HepG2 (cell line): ENCODE results near the gene INPP5E. TPM values are rescaled to one million over a fixed set of nuclear protein-coding genes. Genes with fewer than 3 reads are reported as not detected.
"Not testable (repeated sequence)": the region's sequence is repeated elsewhere in the genome, so short reads cannot be mapped to it uniquely, and the experiment has no call there.

Experiments
- ATAC-seq: fragments of 200-7000 bp; cut with Tn5 transposase; 3 replicates; pipeline ENCODE4 v1.9.1; 2020; ENCODE audit warnings: mild to moderate bottlenecking, moderate library complexity
- BruUV-seq: library from RNA; stranded (reverse); fragments of 400-500 nt; replicated peaks from 2 replicates; lab custom pipeline; 2021; lab: Mats Ljungman, UMichigan
- CTCF ChIA-PET: fragments of 300-600 bp; formaldehyde crosslinking; extraction: SDS; loops from one replicate; lab custom pipeline; 2021; ENCODE audit warnings: low total read pairs, inconsistent platforms, low intra/inter-chr PET ratio; lab: Yijun Ruan, JAX
- POLR2A ChIA-PET: fragments of 350-600 bp; sonication (Branson Sonifier 250); formaldehyde crosslinking; loops from one replicate; lab custom pipeline; 2020; ENCODE audit warnings: antibody characterized with exemption, inconsistent platforms; lab: Yijun Ruan, JAX
- DNase-seq: peaks from one replicate; pipeline ENCODE4 v3.0.0-alpha.2; 2015; ENCODE audit warnings: low spot score
- FAIRE-seq: peaks from 3 replicates; lab custom pipeline; 2011; peaks lifted over from hg19 to GRCh38; lab: Jason Lieb, UNC
- H2AFZ ChIP-seq: one replicate; pipeline ENCODE4 v1.6.1; 2011; ENCODE audit warnings: low read length, inconsistent platforms
- H3K27ac ChIP-seq: fragments of 300-600 bp; 3 replicates; pipeline ENCODE4 v1.8.0; 2011; ENCODE audit warnings: mixed run types, mild to moderate bottlenecking, mixed read lengths, low read length, inconsistent platforms; ENCODE audit not compliant: insufficient read depth; ENCODE audit errors: extremely low read length
- H3K27me3 ChIP-seq, 2 experiments: fragments of 200-600 bp in 1 of 2; 2 replicates in 1 of 2; 3 replicates in 1 of 2; pipeline versions ENCODE4 v1.6.0 to v1.8.0; 2011; ENCODE audit warnings: low read length in 2 of 2, mild to moderate bottlenecking in 2 of 2, moderate library complexity in 2 of 2, inconsistent platforms in 1 of 2; ENCODE audit not compliant: insufficient read depth in 2 of 2, control insufficient read depth in 1 of 2
- H3K36me3 ChIP-seq, 2 experiments: fragments of 200-600 bp in 1 of 2; replicated peaks in 1 of 2; 2 replicates in 1 of 2; 3 replicates in 1 of 2; pipeline versions ENCODE4 v1.5.1 to v1.8.0; 2011; ENCODE audit warnings: low read length in 2 of 2, inconsistent platforms in 1 of 2; ENCODE audit not compliant: insufficient read depth in 2 of 2, control insufficient read depth in 1 of 2
- H3K4me1 ChIP-seq: 2 replicates; pipeline ENCODE4 v1.5.1; 2012; ENCODE audit warnings: low read length, inconsistent platforms; ENCODE audit not compliant: insufficient read depth
- H3K4me2 ChIP-seq: 2 replicates; pipeline ENCODE4 v1.6.0; 2011; ENCODE audit warnings: low read depth, low read length, inconsistent platforms
- H3K4me3 ChIP-seq, 3 experiments: fragments of 200-600 bp in 1 of 3; sonication (generic), shearing (Covaris generic) in 1 of 3; replicated peaks in 1 of 3; 2 replicates each; pipeline ENCODE4 v1.5.1; 2011 to 2016; ENCODE audit warnings: low read length in 3 of 3, inconsistent platforms in 2 of 3, low read depth in 2 of 3, mild to moderate bottlenecking in 2 of 3, control low read depth in 1 of 3, mixed read lengths in 1 of 3; ENCODE audit not compliant: insufficient read depth in 1 of 3
- H3K79me2 ChIP-seq: one replicate; pipeline ENCODE4 v1.6.1; 2011; ENCODE audit warnings: low read length, inconsistent platforms; ENCODE audit not compliant: insufficient read depth
- H3K9ac ChIP-seq: 2 replicates; pipeline ENCODE4 v1.6.0; 2011; ENCODE audit warnings: mild to moderate bottlenecking, low read depth, low read length, inconsistent platforms; ENCODE audit not compliant: insufficient read depth
- H3K9me3 ChIP-seq: 2 replicates; pipeline ENCODE4 v1.5.1; 2012; ENCODE audit warnings: mild to moderate bottlenecking, low read length
- H4K20me1 ChIP-seq: 2 replicates; pipeline ENCODE4 v1.6.0; 2011; ENCODE audit warnings: inconsistent platforms, mild to moderate bottlenecking, low read length, moderate library complexity; ENCODE audit not compliant: insufficient read depth
- AGO2 ChIP-seq: fragments of 200-400 bp; formaldehyde crosslinking; optimal IDR thresholded peaks from 2 replicates; pipeline ENCODE3; 2017; ENCODE audit warnings: mild to moderate bottlenecking, low read depth, low read length, moderate library complexity
- ARNTL ChIP-seq: sonication (generic); formaldehyde crosslinking; IDR thresholded peaks from 2 replicates; pipeline ENCODE4 v1.4.0; 2020; ENCODE audit warnings: mild to moderate bottlenecking, missing genetic modification reagents
- CEBPB ChIP-seq: IDR thresholded peaks from 2 replicates; pipeline ENCODE4 v1.6.1; 2011; ENCODE audit warnings: low read depth, low read length, improper control_type of control experiment, borderline replicate concordance
- ZNF850 ChIP-seq: sonication (generic); formaldehyde crosslinking; conservative IDR thresholded peaks from 2 replicates; pipeline ENCODE4 v1.9.0; 2021; ENCODE audit warnings: mild to moderate bottlenecking, missing genetic modification reagents
- WGBS: methylation state at CpG from one replicate; pipeline ENCODE4 v1.1.6; 2017; ENCODE audit warnings: low lambda C conversion rate; 5-methylcytosine and 5-hydroxymethylcytosine counted together
- in situ Hi-C: cut with HindIII; loops from 2 replicates; pipeline ENCODE4 v1.10.0; 2017; ENCODE audit warnings: low pct_unique_long_range_greater_than_20kb; ENCODE audit not compliant: extremely low pct_ligation_motif_present
- intact Hi-C: fragments of 100-400 bp; cut with micrococcal nuclease; formaldehyde crosslinking; loops from one replicate; pipeline ENCODE4 v1.10.0; 2022; ENCODE audit not compliant: unreplicated experiment
- polyA plus RNA-seq, 8 experiments: library from polyadenylated mRNA; depleted of rRNA in 3 of 8; stranded (reverse) in 7 of 8; unstranded in 1 of 8; fragments of >200 nt; fragmentation: Illumina TruSeq in 4 of 8; extraction: Trizol in 4 of 8; gene quantifications; 2 replicates each; pipeline versions ENCODE4 v1.2.1 to v1.2.3, GENCODE V29; 2011 to 2016; ENCODE audit warnings: low read depth in 4 of 8, missing spikeins in 1 of 8, mixed read lengths in 1 of 8; ENCODE audit not compliant: insufficient read depth in 1 of 8
- total RNA-seq, 5 experiments: library from RNA; depleted of rRNA; stranded (reverse); fragments of >200 nt; fragmentation: Illumina TruSeq; extraction: Trizol; gene quantifications; 2 replicates each; pipeline ENCODE4 v1.2.3, GENCODE V29; 2016; ENCODE audit warnings: low read depth in 1 of 5
- TF ChIP-seq, protein P1 (sequence below): sonication (generic); formaldehyde crosslinking; IDR thresholded peaks from 2 replicates; pipeline ENCODE4 v1.5.0; 2020; ENCODE audit warnings: mild to moderate bottlenecking, missing genetic modification reagents
- TF ChIP-seq, protein P2 (sequence below): sonication (generic); formaldehyde crosslinking; IDR thresholded peaks from 2 replicates; pipeline ENCODE4 v1.4.0; 2020; ENCODE audit warnings: missing genetic modification reagents

INPP5E gene
- total and polyA plus RNA-seq, 2 of the 13 experiments (the other 11 are each of a cell fraction or from before 2014, with no cell fraction given) = 5.5 TPM

DNA sequence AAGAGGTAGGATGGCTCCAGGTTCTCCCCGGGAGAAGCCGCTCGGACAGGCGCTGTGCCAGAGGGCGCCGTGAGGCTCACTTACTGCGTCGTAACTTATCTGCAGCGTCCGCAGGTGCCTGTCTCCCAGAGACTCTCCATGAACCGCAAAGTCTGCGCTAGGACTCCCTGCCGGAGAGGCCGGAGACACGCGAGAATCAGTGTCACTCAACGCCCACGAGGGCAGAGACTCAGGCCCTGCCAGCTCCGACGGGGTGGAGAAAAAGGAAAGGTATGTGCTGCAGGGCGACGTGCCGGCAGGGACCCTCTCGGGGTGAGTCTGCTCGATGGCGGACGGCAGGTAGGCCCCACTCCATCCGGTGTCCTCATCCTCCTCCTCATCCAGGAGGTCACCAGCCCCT, 32.6 kb downstream of the INPP5E start:
- peaks cover 27% of the 10 kb centered on the region for H3K4me1 ChIP-seq
- not testable (repeated sequence) for H4K20me1 ChIP-seq, H2AFZ ChIP-seq, H3K4me2 ChIP-seq
- TF ChIP-seq AGO2 = peak; percentile 26
- TF ChIP-seq, all 625 proteins: peak for 1; not testable (repeated sequence) for 624
- POLR2A ChIA-PET, CTCF ChIA-PET, DNase-seq, H3K4me3 ChIP-seq, H3K27me3 ChIP-seq, intact Hi-C loops, H3K9me3 ChIP-seq, ATAC-seq, H3K27ac ChIP-seq, in situ Hi-C loops, FAIRE-seq, H3K9ac ChIP-seq, BruUV-seq: not testable (repeated sequence)
- Histone ChIP-seq H3K79me2 (peaks cover 31% of the 10 kb centered on the region), H3K36me3 (peaks cover 11 to 39% of the 10 kb centered on the region in 2 experiments; a peak in 4 of 5 replicates)
- WGBS = 98% methylated on average over 28 of the region's 28 CpGs

DNA sequence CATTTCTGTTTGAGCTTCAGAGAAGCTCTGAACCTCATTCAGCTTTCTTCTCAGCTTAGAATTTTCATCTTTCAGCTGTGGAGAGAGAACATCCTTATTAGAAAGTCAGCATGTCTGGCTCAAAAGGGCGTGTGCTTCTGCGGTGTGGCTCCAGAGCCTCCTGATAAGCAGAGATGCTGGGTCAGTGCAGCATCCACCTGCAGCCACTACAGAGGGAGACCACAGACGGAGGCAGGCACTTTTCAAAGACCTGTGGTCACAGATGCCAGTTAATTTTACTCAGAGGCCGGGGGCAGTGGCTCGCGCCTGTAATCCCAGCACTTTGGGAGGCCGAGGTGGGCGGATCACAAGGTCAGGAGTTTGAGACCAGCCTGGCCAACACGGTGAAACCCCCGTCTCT, 33.7 kb downstream of the INPP5E start:
- CTCF ChIA-PET, H3K27me3 ChIP-seq, ATAC-seq, intact Hi-C loops, in situ Hi-C loops, H3K9me3 ChIP-seq, H3K4me3 ChIP-seq, H3K27ac ChIP-seq, BruUV-seq, H3K4me2 ChIP-seq, H3K9ac ChIP-seq, FAIRE-seq, H4K20me1 ChIP-seq, H2AFZ ChIP-seq, DNase-seq, POLR2A ChIA-PET: not testable (repeated sequence)
- peaks cover 19% of the 10 kb centered on the region for H3K4me1 ChIP-seq
- WGBS = 100% methylated on average over 2 of the region's 10 CpGs
- H3K36me3 ChIP-seq = peaks cover 11 to 39% of the 10 kb centered on the region in 2 experiments; a peak in 4 of 5 replicates
- peaks cover 20% of the 10 kb centered on the region for H3K79me2 ChIP-seq

DNA sequence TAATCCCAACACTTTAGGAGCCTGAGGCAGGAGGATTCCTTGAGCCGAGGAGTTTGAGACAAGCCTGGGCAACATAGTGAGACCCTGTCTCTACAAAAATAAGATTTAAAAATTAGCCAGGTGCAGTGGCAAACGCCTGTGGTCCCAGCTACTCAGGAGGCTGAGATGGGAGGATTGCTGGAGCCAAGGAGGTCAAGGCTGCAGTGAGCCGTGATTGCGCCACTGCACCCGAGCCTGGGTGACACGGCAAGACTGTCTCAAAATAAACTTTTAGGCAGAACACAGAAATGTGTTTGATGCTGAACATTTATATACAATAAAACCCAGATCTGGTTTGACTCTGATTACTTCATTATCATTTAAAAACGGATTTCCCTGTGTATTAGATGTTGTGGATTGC, 34.2 kb downstream of the INPP5E start:
- in situ Hi-C loops = no loop called here
- no TSS peak for BruUV-seq
- H2AFZ ChIP-seq = no peak overlapping the region
- peaks cover 11 to 39% of the 10 kb centered on the region in 2 experiments; a peak in 4 of 5 replicates for H3K36me3 ChIP-seq
- no peaks in the 10 kb centered on the region for H4K20me1 ChIP-seq
- FAIRE-seq (no peak), DNase-seq (no peak), ATAC-seq (no peak)
- no peak overlapping the region for H3K4me3 ChIP-seq
- H3K79me2 ChIP-seq = peaks cover 16% of the 10 kb centered on the region
- no peaks in the 10 kb centered on the region for H3K27me3 ChIP-seq
- intact Hi-C loops = no loop called here
- 84% methylated on average over 7 of the region's 7 CpGs for WGBS
- CTCF ChIA-PET = no interaction called here
- H3K4me2 ChIP-seq = no peak overlapping the region
- no peaks in the 10 kb centered on the region for H3K9me3 ChIP-seq
- TF ChIP-seq, protein P1, sequence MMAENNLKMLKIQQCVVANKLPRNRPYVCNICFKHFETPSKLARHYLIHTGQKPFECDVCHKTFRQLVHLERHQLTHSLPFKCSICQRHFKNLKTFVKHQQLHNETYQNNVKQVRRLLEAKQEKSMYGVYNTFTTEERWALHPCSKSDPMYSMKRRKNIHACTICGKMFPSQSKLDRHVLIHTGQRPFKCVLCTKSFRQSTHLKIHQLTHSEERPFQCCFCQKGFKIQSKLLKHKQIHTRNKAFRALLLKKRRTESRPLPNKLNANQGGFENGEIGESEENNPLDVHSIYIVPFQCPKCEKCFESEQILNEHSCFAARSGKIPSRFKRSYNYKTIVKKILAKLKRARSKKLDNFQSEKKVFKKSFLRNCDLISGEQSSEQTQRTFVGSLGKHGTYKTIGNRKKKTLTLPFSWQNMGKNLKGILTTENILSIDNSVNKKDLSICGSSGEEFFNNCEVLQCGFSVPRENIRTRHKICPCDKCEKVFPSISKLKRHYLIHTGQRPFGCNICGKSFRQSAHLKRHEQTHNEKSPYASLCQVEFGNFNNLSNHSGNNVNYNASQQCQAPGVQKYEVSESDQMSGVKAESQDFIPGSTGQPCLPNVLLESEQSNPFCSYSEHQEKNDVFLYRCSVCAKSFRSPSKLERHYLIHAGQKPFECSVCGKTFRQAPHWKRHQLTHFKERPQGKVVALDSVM (CRISPR knock-in tag) = peak; percentile 49; the same call in 1 of the 2 replicates
- no peak for TF ChIP-seq ZNF850 (CRISPR knock-in tag)
- TF ChIP-seq CEBPB = 0 out of 2 replicates have a peak, but pooled peaks have one; percentile 30
- TF ChIP-seq, protein P2, sequence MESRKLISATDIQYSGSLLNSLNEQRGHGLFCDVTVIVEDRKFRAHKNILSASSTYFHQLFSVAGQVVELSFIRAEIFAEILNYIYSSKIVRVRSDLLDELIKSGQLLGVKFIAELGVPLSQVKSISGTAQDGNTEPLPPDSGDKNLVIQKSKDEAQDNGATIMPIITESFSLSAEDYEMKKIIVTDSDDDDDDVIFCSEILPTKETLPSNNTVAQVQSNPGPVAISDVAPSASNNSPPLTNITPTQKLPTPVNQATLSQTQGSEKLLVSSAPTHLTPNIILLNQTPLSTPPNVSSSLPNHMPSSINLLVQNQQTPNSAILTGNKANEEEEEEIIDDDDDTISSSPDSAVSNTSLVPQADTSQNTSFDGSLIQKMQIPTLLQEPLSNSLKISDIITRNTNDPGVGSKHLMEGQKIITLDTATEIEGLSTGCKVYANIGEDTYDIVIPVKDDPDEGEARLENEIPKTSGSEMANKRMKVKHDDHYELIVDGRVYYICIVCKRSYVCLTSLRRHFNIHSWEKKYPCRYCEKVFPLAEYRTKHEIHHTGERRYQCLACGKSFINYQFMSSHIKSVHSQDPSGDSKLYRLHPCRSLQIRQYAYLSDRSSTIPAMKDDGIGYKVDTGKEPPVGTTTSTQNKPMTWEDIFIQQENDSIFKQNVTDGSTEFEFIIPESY (CRISPR knock-in tag) = 0 out of 2 replicates have a peak, but pooled peaks have one; percentile 15
- TF ChIP-seq ARNTL (CRISPR knock-in tag) = no peak
- H3K27ac ChIP-seq = no peak overlapping the region
- POLR2A ChIA-PET = no interaction called here
- H3K4me1 ChIP-seq = peaks cover 23% of the 10 kb centered on the region
- H3K9ac ChIP-seq = no peak overlapping the region
